SK-N-SH (cell line): ENCODE measurements around the gene NSD1. TPM values are rescaled to one million over a fixed set of nuclear protein-coding genes. Genes with fewer than 3 reads are reported as not detected.

ENCODE experiments used
- CTCF ChIA-PET: fragments of 300-600, 350-600 bp; formaldehyde crosslinking; extraction: SDS; loops from one replicate; lab custom pipeline; 2021; lab: Yijun Ruan, JAX
- POLR2A ChIA-PET: fragments of 350-600 bp; sonication (Branson Sonifier 250); formaldehyde crosslinking; extraction: SDS; loops from one replicate; lab custom pipeline; 2020; ENCODE audit warnings: antibody characterized with exemption, inconsistent platforms; lab: Yijun Ruan, JAX
- DNase-seq: peaks from one replicate; pipeline ENCODE4 v3.0.0; 2012
- H2AFZ ChIP-seq: fragments of 200-600 bp; sonication (generic); 2 replicates; pipeline ENCODE4 v1.8.1; 2016; ENCODE audit warnings: antibody characterized with exemption, mild to moderate bottlenecking, low read depth
- H3F3A ChIP-seq: fragments of 200-600 bp; sonication (generic); replicated peaks from 2 replicates; pipeline ENCODE3; 2016; ENCODE audit warnings: antibody characterized with exemption, mild to moderate bottlenecking; ENCODE audit not compliant: insufficient read depth
- H3K27ac ChIP-seq, 2 experiments: fragments of 200-500 bp in 1 of 2; fragments of 200-600 bp in 1 of 2; sonication (Bioruptor generic) in 1 of 2; sonication (generic), shearing (Covaris generic) in 1 of 2; 2 replicates each; pipeline versions ENCODE4 v1.5.1 to v1.6.1; 2014 to 2016; ENCODE audit warnings: low read depth in 2 of 2, inconsistent platforms in 1 of 2, low read length in 1 of 2, mild to moderate bottlenecking in 1 of 2, mixed read lengths in 1 of 2
- H3K27me3 ChIP-seq: fragments of 200-600 bp; sonication (generic), shearing (Covaris generic); 2 replicates; pipeline ENCODE4 v1.6.1; 2016; ENCODE audit warnings: mixed run types; ENCODE audit not compliant: insufficient read depth
- H3K36me3 ChIP-seq, 2 experiments: fragments of 200-500 bp in 1 of 2; fragments of 200-600 bp in 1 of 2; sonication (Bioruptor generic) in 1 of 2; sonication (generic) in 1 of 2; replicated peaks in 1 of 2; 2 replicates each; pipeline versions ENCODE3 to v1.5.1; 2014 to 2016; ENCODE audit warnings: low read length in 1 of 2, mild to moderate bottlenecking in 1 of 2; ENCODE audit not compliant: insufficient read depth in 2 of 2, control insufficient read depth in 1 of 2
- H3K4me1 ChIP-seq, 2 experiments: fragments of 200-500 bp in 1 of 2; fragments of 200-600 bp in 1 of 2; sonication (Bioruptor generic) in 1 of 2; sonication (generic), shearing (Covaris generic) in 1 of 2; 2 replicates each; pipeline versions ENCODE4 v1.5.1 to v1.6.1; 2014 to 2016; ENCODE audit warnings: low read depth in 1 of 2, low read length in 1 of 2, mixed run types in 1 of 2; ENCODE audit not compliant: insufficient read depth in 2 of 2, control insufficient read depth in 1 of 2
- H3K4me2 ChIP-seq: fragments of 200-600 bp; sonication (generic), shearing (Covaris generic); 2 replicates; pipeline ENCODE4 v1.6.1; 2017; ENCODE audit warnings: mixed run types
- H3K4me3 ChIP-seq, 2 experiments: fragments of 200-500 bp in 1 of 2; fragments of 200-600 bp in 1 of 2; sonication (Bioruptor generic) in 1 of 2; sonication (generic), shearing (Covaris generic) in 1 of 2; 2 replicates each; pipeline versions ENCODE4 v1.5.1 to v1.8.1; 2014 to 2016; ENCODE audit warnings: low read depth in 2 of 2, inconsistent platforms in 1 of 2, low read length in 1 of 2, mild to moderate bottlenecking in 1 of 2, mixed read lengths in 1 of 2, moderate library complexity in 1 of 2
- H3K79me2 ChIP-seq: fragments of 200-600 bp; sonication (generic); 2 replicates; pipeline ENCODE4 v1.8.1; 2017; ENCODE audit warnings: mild to moderate bottlenecking; ENCODE audit not compliant: insufficient read depth
- H3K9ac ChIP-seq: fragments of 200-600 bp; sonication (generic); 2 replicates; pipeline ENCODE4 v1.6.1; 2017; ENCODE audit warnings: mixed run types
- H3K9me2 ChIP-seq: fragments of 200-600 bp; sonication (generic); 2 replicates; pipeline ENCODE4 v1.6.1; 2017; ENCODE audit warnings: mixed run types
- H3K9me3 ChIP-seq: fragments of 200-600 bp; sonication (generic); 2 replicates; pipeline ENCODE4 v1.6.1; 2017; ENCODE audit warnings: mixed run types, mild to moderate bottlenecking, moderate library complexity
- H4K20me1 ChIP-seq: fragments of 200-600 bp; sonication (generic); 2 replicates; pipeline ENCODE4 v1.6.1; 2017; ENCODE audit warnings: mild to moderate bottlenecking, mixed run types; ENCODE audit not compliant: insufficient read depth
- CHD2 ChIP-seq: fragments of 150-350 bp; IDR thresholded peaks from 2 replicates; pipeline ENCODE4 v1.6.1; 2018; ENCODE audit warnings: low read length; ENCODE audit not compliant: partially characterized antibody
- ELF1 ChIP-seq: IDR thresholded peaks from 2 replicates; pipeline ENCODE4 v1.4.0; 2012
- FOSL2 ChIP-seq: IDR thresholded peaks from 2 replicates; pipeline ENCODE4 v1.4.0; 2012; ENCODE audit warnings: low read depth, mild to moderate bottlenecking, moderate library complexity, borderline replicate concordance
- FOXM1 ChIP-seq: IDR thresholded peaks from 2 replicates; pipeline ENCODE4 v1.4.0; 2012; ENCODE audit warnings: low read depth, mild to moderate bottlenecking
- GABPA ChIP-seq: IDR thresholded peaks from 2 replicates; pipeline ENCODE4 v1.4.0; 2012; ENCODE audit warnings: low read depth, mild to moderate bottlenecking
- GATA2 ChIP-seq: sonication (generic); formaldehyde crosslinking; IDR thresholded peaks from 2 replicates; pipeline ENCODE4 v1.5.0; 2020; ENCODE audit warnings: mild to moderate bottlenecking, missing genetic modification reagents
- MEF2A ChIP-seq: IDR thresholded peaks from 2 replicates; pipeline ENCODE4 v1.4.0; 2012; ENCODE audit warnings: low read depth, borderline replicate concordance
- MXI1 ChIP-seq: IDR thresholded peaks from 2 replicates; pipeline ENCODE4 v1.6.1; 2012; ENCODE audit warnings: mild to moderate bottlenecking, low read depth, low read length, improper control_type of control experiment
- NFIC ChIP-seq: IDR thresholded peaks from 2 replicates; pipeline ENCODE4 v1.4.0; 2012; ENCODE audit warnings: borderline replicate concordance
- NRF1 ChIP-seq: IDR thresholded peaks from 2 replicates; pipeline ENCODE4 v1.6.1; 2012; ENCODE audit warnings: low read depth, mild to moderate bottlenecking, low read length
- POLR2AphosphoS5 ChIP-seq: IDR thresholded peaks from 2 replicates; pipeline ENCODE4 v1.6.1; 2012; ENCODE audit warnings: low read depth, low read length
- RAD21 ChIP-seq: IDR thresholded peaks from 2 replicates; pipeline ENCODE4 v1.6.1; 2012; ENCODE audit warnings: mild to moderate bottlenecking, low read length
- RCOR1 ChIP-seq: fragments of 150-350 bp; IDR thresholded peaks from 2 replicates; pipeline ENCODE4 v1.6.1; 2017; ENCODE audit warnings: antibody characterized with exemption, low read length
- RXRA ChIP-seq: IDR thresholded peaks from 2 replicates; pipeline ENCODE4 v1.4.0; 2012; ENCODE audit warnings: low read depth, mild to moderate bottlenecking, borderline replicate concordance
- SIN3A ChIP-seq: IDR thresholded peaks from 2 replicates; pipeline ENCODE4 v1.6.1; 2012; ENCODE audit warnings: low read depth, mild to moderate bottlenecking, low read length, moderate library complexity, borderline replicate concordance
- SMC3 ChIP-seq: IDR thresholded peaks from 2 replicates; pipeline ENCODE4 v1.6.1; 2012; ENCODE audit warnings: low read depth, low read length, improper control_type of control experiment
- TAF1 ChIP-seq: IDR thresholded peaks from 2 replicates; pipeline ENCODE4 v1.6.1; 2012; ENCODE audit warnings: low read depth, mild to moderate bottlenecking, low read length, moderate library complexity, borderline replicate concordance
- TCF12 ChIP-seq: IDR thresholded peaks from 2 replicates; pipeline ENCODE4 v1.4.0; 2012
- YY1 ChIP-seq: IDR thresholded peaks from 2 replicates; pipeline ENCODE4 v1.4.0; 2012; ENCODE audit warnings: low read depth, mild to moderate bottlenecking
- WGBS: methylation state at CpG from one replicate; pipeline ENCODE4 v1.1.6; 2017; ENCODE audit warnings: low lambda C conversion rate; 5-methylcytosine and 5-hydroxymethylcytosine counted together
- polyA plus RNA-seq, 3 experiments: library from polyadenylated mRNA; depleted of rRNA; stranded (reverse); fragments of >200 nt; gene quantifications; 2 replicates each; pipeline ENCODE4 v1.2.3, GENCODE V29; 2012
- TF ChIP-seq, protein P1 (sequence below): fragments of 150-350 bp; IDR thresholded peaks from 2 replicates; pipeline ENCODE4 v1.6.1; 2016; ENCODE audit warnings: mild to moderate bottlenecking, low read depth, low read length
- TF ChIP-seq, protein P2 (sequence below): IDR thresholded peaks from 2 replicates; pipeline ENCODE4 v1.4.0; 2012; ENCODE audit warnings: low read depth, borderline replicate concordance
- TF ChIP-seq, protein P3 (sequence below): fragments of 200-600 bp; sonication (generic); IDR thresholded peaks from 2 replicates; pipeline ENCODE4 v1.6.1; 2017; ENCODE audit warnings: antibody characterized with exemption, mild to moderate bottlenecking, moderate library complexity

The NSD1 gene
- polyA plus RNA-seq, 1 of the 3 experiments (the other 2 are of a cell fraction) = 6.7 TPM

DNA sequence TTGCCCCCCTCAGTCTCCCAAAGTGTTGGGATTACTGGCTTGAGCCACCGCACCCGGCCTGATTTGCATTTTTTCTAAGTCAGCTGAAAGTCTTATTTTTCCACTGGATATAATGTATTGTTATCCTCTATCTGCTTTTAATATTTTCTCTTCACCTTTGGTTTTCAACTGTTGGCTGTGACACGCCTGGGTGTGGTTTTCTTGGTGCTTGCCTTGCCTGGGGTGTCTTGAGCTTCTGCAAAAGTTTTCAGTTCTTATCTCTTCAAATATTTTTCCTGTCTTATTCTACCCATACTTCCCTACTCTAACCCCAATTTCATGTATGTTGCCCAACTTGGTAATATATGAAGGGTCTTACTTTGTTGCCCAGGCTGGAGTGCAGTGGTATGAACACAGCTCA, 182.4 kb downstream of the NSD1 start:
- Histone ChIP-seq H3K9ac (no peak overlapping the region), H3F3A (peaks cover 9% of the 10 kb centered on the region), H3K4me1 (peaks cover 0 to 13% of the 10 kb centered on the region in 2 experiments; a peak in 1 of 4 replicates), H3K9me3 (no peaks in the 10 kb centered on the region), H3K4me2 (no peak overlapping the region), H3K36me3 (peaks cover 0 to 7% of the 10 kb centered on the region in 2 experiments), H2AFZ (no peak overlapping the region), H3K27ac (no peak overlapping the region), H3K4me3 (no peak overlapping the region), H3K9me2 (no peaks in the 10 kb centered on the region), H3K79me2 (peaks cover 7% of the 10 kb centered on the region; the same call in 1 of the 2 replicates), H4K20me1 (no peaks in the 10 kb centered on the region), H3K27me3 (no peaks in the 10 kb centered on the region)
- POLR2A ChIA-PET = no interaction called here
- CTCF ChIA-PET = interaction anchor here (1.6 to 4.0 kb wide), 4 partner anchors 33 to 186 kb away, joined by 4 to 18 read pairs (median 6); no protein-coding TSS in a partner anchor
- no peak for TF ChIP-seq MXI1
- no peak for TF ChIP-seq RXRA
- no peak for TF ChIP-seq CHD2
- no peak for TF ChIP-seq FOSL2
- TF ChIP-seq FOXM1 = no peak
- TF ChIP-seq GABPA = no peak
- no peak for TF ChIP-seq YY1
- 92% methylated on average over 3 of the region's 3 CpGs for WGBS
- DNase-seq = no peak

DNA sequence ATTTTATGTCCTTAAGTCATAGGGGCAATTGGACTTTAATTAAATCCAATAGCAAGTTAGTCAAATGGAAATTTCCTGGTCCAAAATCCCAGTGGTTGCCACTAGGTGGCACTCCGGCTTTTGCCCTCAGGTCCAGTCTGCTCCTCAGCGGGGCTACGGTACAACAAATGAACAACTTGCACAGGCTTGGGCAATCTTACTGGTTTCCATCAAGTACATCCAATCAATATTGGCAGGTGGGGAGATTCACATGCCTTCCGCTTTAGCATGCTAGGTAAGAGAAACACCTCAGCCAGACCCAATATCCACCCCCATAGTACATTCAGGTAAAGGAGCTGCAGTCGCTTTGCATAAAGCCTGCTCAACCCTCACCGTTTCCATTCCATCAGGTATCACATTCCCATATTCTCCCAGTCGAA, 184.4 kb downstream of the NSD1 start:
- peaks cover 5% of the 10 kb centered on the region for H3F3A ChIP-seq
- no peak overlapping the region for H3K4me2 ChIP-seq
- peak; percentile 73 for DNase-seq
- no peaks in the 10 kb centered on the region for H3K9me3 ChIP-seq
- 43% methylated on average over 7 of the region's 7 CpGs for WGBS
- ChIA-PET CTCF (interaction anchor here (0.6 to 4.0 kb wide), 29 partner anchors 9 to 236 kb away, joined by 3 to 31 read pairs (median 4); no protein-coding TSS in a partner anchor), POLR2A (no interaction called here)
- no peaks in the 10 kb centered on the region for H3K79me2 ChIP-seq
- no peaks in the 10 kb centered on the region for H4K20me1 ChIP-seq
- H3K4me1 ChIP-seq = peaks cover 0 to under 1% of the 10 kb centered on the region in 2 experiments; a peak in 1 of 4 replicates
- H3K9ac ChIP-seq = no peak overlapping the region
- H3K9me2 ChIP-seq = no peaks in the 10 kb centered on the region
- peak overlapping the region in 1 of 2 experiments; percentile 24; a peak in 1 of 4 replicates for H3K4me3 ChIP-seq
- no peak for TF ChIP-seq RCOR1
- no peak for TF ChIP-seq TAF1
- TF ChIP-seq GABPA = no peak
- no peak for TF ChIP-seq SIN3A
- TF ChIP-seq NRF1 = no peak
- TF ChIP-seq, protein P1, sequence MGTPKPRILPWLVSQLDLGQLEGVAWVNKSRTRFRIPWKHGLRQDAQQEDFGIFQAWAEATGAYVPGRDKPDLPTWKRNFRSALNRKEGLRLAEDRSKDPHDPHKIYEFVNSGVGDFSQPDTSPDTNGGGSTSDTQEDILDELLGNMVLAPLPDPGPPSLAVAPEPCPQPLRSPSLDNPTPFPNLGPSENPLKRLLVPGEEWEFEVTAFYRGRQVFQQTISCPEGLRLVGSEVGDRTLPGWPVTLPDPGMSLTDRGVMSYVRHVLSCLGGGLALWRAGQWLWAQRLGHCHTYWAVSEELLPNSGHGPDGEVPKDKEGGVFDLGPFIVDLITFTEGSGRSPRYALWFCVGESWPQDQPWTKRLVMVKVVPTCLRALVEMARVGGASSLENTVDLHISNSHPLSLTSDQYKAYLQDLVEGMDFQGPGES = no peak
- TF ChIP-seq GATA2 (CRISPR knock-in tag) = no peak
- TF ChIP-seq POLR2AphosphoS5 = no peak
- no peak for TF ChIP-seq ELF1
- TF ChIP-seq MEF2A = no peak
- TF ChIP-seq, protein P2, sequence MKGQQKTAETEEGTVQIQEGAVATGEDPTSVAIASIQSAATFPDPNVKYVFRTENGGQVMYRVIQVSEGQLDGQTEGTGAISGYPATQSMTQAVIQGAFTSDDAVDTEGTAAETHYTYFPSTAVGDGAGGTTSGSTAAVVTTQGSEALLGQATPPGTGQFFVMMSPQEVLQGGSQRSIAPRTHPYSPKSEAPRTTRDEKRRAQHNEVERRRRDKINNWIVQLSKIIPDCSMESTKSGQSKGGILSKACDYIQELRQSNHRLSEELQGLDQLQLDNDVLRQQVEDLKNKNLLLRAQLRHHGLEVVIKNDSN = no peak
- no peak for TF ChIP-seq RXRA
- no peak for TF ChIP-seq YY1
- peak; percentile 51 for TF ChIP-seq SMC3
- TF ChIP-seq RAD21 = peak; percentile 78
- TF ChIP-seq, protein P3, sequence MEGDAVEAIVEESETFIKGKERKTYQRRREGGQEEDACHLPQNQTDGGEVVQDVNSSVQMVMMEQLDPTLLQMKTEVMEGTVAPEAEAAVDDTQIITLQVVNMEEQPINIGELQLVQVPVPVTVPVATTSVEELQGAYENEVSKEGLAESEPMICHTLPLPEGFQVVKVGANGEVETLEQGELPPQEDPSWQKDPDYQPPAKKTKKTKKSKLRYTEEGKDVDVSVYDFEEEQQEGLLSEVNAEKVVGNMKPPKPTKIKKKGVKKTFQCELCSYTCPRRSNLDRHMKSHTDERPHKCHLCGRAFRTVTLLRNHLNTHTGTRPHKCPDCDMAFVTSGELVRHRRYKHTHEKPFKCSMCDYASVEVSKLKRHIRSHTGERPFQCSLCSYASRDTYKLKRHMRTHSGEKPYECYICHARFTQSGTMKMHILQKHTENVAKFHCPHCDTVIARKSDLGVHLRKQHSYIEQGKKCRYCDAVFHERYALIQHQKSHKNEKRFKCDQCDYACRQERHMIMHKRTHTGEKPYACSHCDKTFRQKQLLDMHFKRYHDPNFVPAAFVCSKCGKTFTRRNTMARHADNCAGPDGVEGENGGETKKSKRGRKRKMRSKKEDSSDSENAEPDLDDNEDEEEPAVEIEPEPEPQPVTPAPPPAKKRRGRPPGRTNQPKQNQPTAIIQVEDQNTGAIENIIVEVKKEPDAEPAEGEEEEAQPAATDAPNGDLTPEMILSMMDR = peak; percentile 88
- TF ChIP-seq TCF12 = no peak
- no peak for TF ChIP-seq NFIC
- peaks cover 0 to 8% of the 10 kb centered on the region in 2 experiments for H3K36me3 ChIP-seq
- H2AFZ ChIP-seq = no peak overlapping the region
- H3K27me3 ChIP-seq = no peaks in the 10 kb centered on the region
- H3K27ac ChIP-seq = no peak overlapping the region
